Esophagus muscularis mucosa (tissue), 4 donors: ENCODE results near the gene TOE1. TPM values are rescaled to one million over a fixed set of nuclear protein-coding genes. Genes with fewer than 3 reads are reported as not detected.

ENCODE experiments used
- DNase-seq: peaks from one replicate; pipeline ENCODE4 v3.0.0-alpha.2; 2017; ENCODE audit errors: extremely low spot score
- H3K27ac ChIP-seq, 4 donors: fragments of 200-600 bp; sonication (generic); replicated peaks in 1 of 4; 1 replicate in 3 of 4; 2 replicates in 1 of 4; pipeline ENCODE4 v1.5.1; 2016 to 2019; ENCODE audit warnings: mild to moderate bottlenecking in 1 of 4
- H3K27me3 ChIP-seq, 4 donors: fragments of 200-600 bp; sonication (generic); one replicate each; pipeline versions ENCODE4 v1.5.1 to v1.6.0; 2016 to 2019
- H3K36me3 ChIP-seq, 4 donors: fragments of 200-600 bp; sonication (generic); one replicate each; pipeline ENCODE4 v1.5.1; 2016 to 2019
- H3K4me1 ChIP-seq, 4 donors: fragments of 200-600 bp; sonication (generic); one replicate each; pipeline ENCODE4 v1.5.1; 2016 to 2019
- H3K4me3 ChIP-seq, 4 donors: fragments of 200-600 bp; sonication (generic); 1 replicate in 2 of 4; 2 replicates in 2 of 4; pipeline ENCODE4 v1.5.1; 2016 to 2019; ENCODE audit warnings: mild to moderate bottlenecking in 4 of 4, moderate library complexity in 1 of 4
- H3K9me3 ChIP-seq, 4 donors: fragments of 200-600 bp; sonication (generic); 1 replicate in 3 of 4; 2 replicates in 1 of 4; pipeline ENCODE4 v1.5.1; 2016 to 2019
- CTCF ChIP-seq, 3 experiments: fragments of 200-600 bp in 2 of 3; fragments of 450-650 bp in 1 of 3; sonication (generic) in 2 of 3; IDR thresholded peaks; one replicate each; pipeline ENCODE4 v1.5.1; 2017 to 2019; ENCODE audit warnings: antibody characterized with exemption in 3 of 3, mild to moderate bottlenecking in 2 of 3, moderate library complexity in 1 of 3
- EP300 ChIP-seq: sonication (generic); formaldehyde crosslinking; IDR thresholded peaks from one replicate; pipeline ENCODE4 v1.6.1; 2017; ENCODE audit warnings: antibody characterized with exemption
- POLR2A ChIP-seq: fragments of 450-650 bp; IDR thresholded peaks from one replicate; pipeline ENCODE4 v1.6.1; 2017; ENCODE audit warnings: antibody characterized with exemption, moderate library complexity, mild to moderate bottlenecking, low read depth
- POLR2AphosphoS5 ChIP-seq, 2 donors: sonication (generic); formaldehyde crosslinking; IDR thresholded peaks; one replicate each; pipeline ENCODE4 v1.6.1; 2017; ENCODE audit warnings: antibody characterized with exemption in 2 of 2
- WGBS: methylation state at CpG from one replicate; pipeline ENCODE4 v1.1.5; 2018; 5-methylcytosine and 5-hydroxymethylcytosine counted together
- intact Hi-C: fragments of 100-400 bp; cut with DNase I; formaldehyde crosslinking; loops from one replicate; pipeline ENCODE4 v1.15.1; 2023
- total RNA-seq, 4 donors: library from RNA; depleted of rRNA; stranded (reverse); fragments of >200 nt; gene quantifications; one replicate each; pipeline versions ENCODE4 v1.1.0 to v1.2.1, GENCODE V29; 2016

TOE1 gene
- total RNA-seq, 4 donors from 2014 or later: 5.0 to 11.8 (median 7.6) TPM

- intact Hi-C loops: no loop called here
- Histone ChIP-seq H3K27me3 (no peaks in the 10 kb centered on the region), H3K36me3 (no peaks in the 10 kb centered on the region), H3K9me3 (no peaks in the 10 kb centered on the region), H3K4me1 (peaks cover 9 to 12% (median 11%) of the 10 kb centered on the region in 4 donors), H3K27ac (no peak overlapping the region), H3K4me3 (no peak overlapping the region)
- WGBS: 53% methylated on average over 2 of the region's 2 CpGs
- no peak for DNase-seq
- no peak for TF ChIP-seq POLR2A
- no peak for TF ChIP-seq POLR2AphosphoS5 (IDR thresholded peaks at IDR 0.05)
- TF ChIP-seq CTCF (IDR thresholded peaks at IDR 0.05): no peak
- TF ChIP-seq EP300: no peak
Observed at GRCh38 chr1:45353685-45354084, 13.7 kb downstream of the TOE1 start.

- Histone ChIP-seq H3K27me3 (no peaks in the 10 kb centered on the region), H3K9me3 (no peaks in the 10 kb centered on the region), H3K27ac (no peak overlapping the region), H3K36me3 (no peaks in the 10 kb centered on the region), H3K4me3 (no peak overlapping the region), H3K4me1 (peaks cover 0 to 5% (median 5%) of the 10 kb centered on the region in 4 donors)
- no peak for DNase-seq
- intact Hi-C loops: no loop called here
- TF ChIP-seq POLR2A (no peak), CTCF (IDR thresholded peaks at IDR 0.05) (no peak), EP300 (no peak), POLR2AphosphoS5 (IDR thresholded peaks at IDR 0.05) (no peak)
- 95% methylated on average over 4 of the region's 4 CpGs for WGBS
Observed at GRCh38 chr1:45354838-45355237, 14.9 kb downstream of the TOE1 start.

GRCh38 chr1:45355683-45356082, 15.7 kb downstream of the TOE1 start:
- Histone ChIP-seq H3K27ac (no peak overlapping the region), H3K4me1 (peaks cover 8 to 14% (median 13%) of the 10 kb centered on the region in 4 donors), H3K4me3 (no peak overlapping the region), H3K36me3 (no peaks in the 10 kb centered on the region), H3K27me3 (no peaks in the 10 kb centered on the region), H3K9me3 (no peaks in the 10 kb centered on the region)
- intact Hi-C loops: no loop called here
- 42% methylated on average over 2 of the region's 2 CpGs for WGBS
- no peak for TF ChIP-seq POLR2A
- no peak for TF ChIP-seq POLR2AphosphoS5 (IDR thresholded peaks at IDR 0.05)
- TF ChIP-seq EP300: no peak
- no peak for TF ChIP-seq CTCF (IDR thresholded peaks at IDR 0.05)
- no peak for DNase-seq

GRCh38 chr1:45356186-45356585, 16.2 kb downstream of the TOE1 start:
- Histone ChIP-seq H3K27ac (no peak overlapping the region), H3K27me3 (no peaks in the 10 kb centered on the region), H3K9me3 (no peaks in the 10 kb centered on the region), H3K4me1 (peaks cover 12 to 19% (median 18%) of the 10 kb centered on the region in 4 donors), H3K36me3 (no peaks in the 10 kb centered on the region), H3K4me3 (no peak overlapping the region)
- WGBS: 65% methylated on average over 4 of the region's 4 CpGs
- TF ChIP-seq CTCF (IDR thresholded peaks at IDR 0.05) (no peak), POLR2A (no peak), POLR2AphosphoS5 (IDR thresholded peaks at IDR 0.05) (no peak), EP300 (no peak)
- intact Hi-C loops: no loop called here
- no peak for DNase-seq
